Measurements from ENCODE around the gene SKIC2. TPM values are rescaled to one million over a fixed set of nuclear protein-coding genes. Genes with fewer than 3 reads are reported as not detected.

SKIC2 gene
- total RNA-seq, 1 donor from 2014 or later = 21.0 TPM

- no peak overlapping the region for H3K27ac ChIP-seq
- no peaks in the 10 kb centered on the region for H3K9me3 ChIP-seq (ENCODE audit: low read depth)
- peaks cover 24% of the 10 kb centered on the region for H3F3A ChIP-seq (ENCODE audit: low read depth)
- H3K27me3 ChIP-seq = no peaks in the 10 kb centered on the region
- peaks cover 31% of the 10 kb centered on the region for H3K79me2 ChIP-seq (ENCODE audit: low read depth)
- no peak overlapping the region for H3K27ac Mint-ChIP-seq
- TF ChIP-seq CTCF (IDR thresholded peaks at IDR 0.05) (no peak), EZH2phosphoT487 (IDR thresholded peaks at IDR 0.05) (no peak), EZH2 (IDR thresholded peaks at IDR 0.05) (no peak)
- no peaks in the 10 kb centered on the region for H3K36me3 ChIP-seq
- peak overlapping the region; percentile 82 for H3K4me2 ChIP-seq
- peak overlapping the region; percentile 88 for H3K4me3 Mint-ChIP-seq
- peak overlapping the region; percentile 57 for H3K9ac ChIP-seq
- peaks cover 4% of the 10 kb centered on the region for H3K9me3 Mint-ChIP-seq
- no peak for DNase-seq (ENCODE audit: low spot score)
- H3K36me3 Mint-ChIP-seq = peaks cover 35% of the 10 kb centered on the region
- H3K4me3 ChIP-seq = peak overlapping the region; percentile 68
- no peaks in the 10 kb centered on the region for H4K20me1 ChIP-seq (ENCODE audit: low read depth)
- peaks cover 10% of the 10 kb centered on the region for H3K27me3 Mint-ChIP-seq (ENCODE audit: insufficient read depth, low read depth)
- peaks cover 7% of the 10 kb centered on the region for H3K4me1 ChIP-seq
- H2AFZ ChIP-seq (replicated peaks) = no peak overlapping the region
- peaks cover 23% of the 10 kb centered on the region for H3K4me1 Mint-ChIP-seq
Measured at GRCh38 chr6:31970604-31971271, 11.8 kb downstream of the SKIC2 start.

GRCh38 chr6:31971279-31971992, 12.5 kb downstream of the SKIC2 start:
- Mint-ChIP-seq H3K4me3 (peak overlapping the region; percentile 88), H3K4me1 (peaks cover 23% of the 10 kb centered on the region), H3K9me3 (peaks cover 4% of the 10 kb centered on the region), H3K36me3 (peaks cover 35% of the 10 kb centered on the region), H3K27ac (peak overlapping the region; percentile 96), H3K27me3 (ENCODE audit: insufficient read depth, low read depth) (peaks cover 10% of the 10 kb centered on the region)
- H3K4me3 ChIP-seq = peak overlapping the region; percentile 68
- H4K20me1 ChIP-seq (ENCODE audit: low read depth) = no peaks in the 10 kb centered on the region
- peaks cover 7% of the 10 kb centered on the region for H3K4me1 ChIP-seq
- peak; percentile 4 for DNase-seq (ENCODE audit: low spot score)
- no peaks in the 10 kb centered on the region for H3K27me3 ChIP-seq
- peak overlapping the region; percentile 96 for H3K27ac ChIP-seq
- peaks cover 24% of the 10 kb centered on the region for H3F3A ChIP-seq (ENCODE audit: low read depth)
- peak overlapping the region; percentile 57 for H3K9ac ChIP-seq
- H3K4me2 ChIP-seq = peak overlapping the region; percentile 82
- H3K36me3 ChIP-seq = no peaks in the 10 kb centered on the region
- H2AFZ ChIP-seq (replicated peaks) = peak overlapping the region; percentile 96
- H3K79me2 ChIP-seq (ENCODE audit: low read depth) = peaks cover 31% of the 10 kb centered on the region
- H3K9me3 ChIP-seq (ENCODE audit: low read depth) = no peaks in the 10 kb centered on the region
- no peak for TF ChIP-seq CTCF (IDR thresholded peaks at IDR 0.05)
- TF ChIP-seq EZH2 (IDR thresholded peaks at IDR 0.05) = no peak
- TF ChIP-seq EZH2phosphoT487 (IDR thresholded peaks at IDR 0.05) = no peak

GRCh38 chr6:31971993-31972708, 13.2 kb downstream of the SKIC2 start, which contains the start of gene DXO:
DXO (minus strand) TSS chr6:31972138; CDS start chr6:31971675, 463 bp downstream.
- H3K4me2 ChIP-seq = peak within 1 kb of the TSS; percentile 82
- no peaks in the 10 kb centered on the region for H3K9me3 ChIP-seq (ENCODE audit: low read depth)
- Mint-ChIP-seq H3K4me3 (peak within 1 kb of the TSS; percentile 88), H3K36me3 (peaks cover 35% of the 10 kb centered on the region), H3K9me3 (peaks cover 7% of the 10 kb centered on the region), H3K27me3 (ENCODE audit: insufficient read depth, low read depth) (peaks cover 10% of the 10 kb centered on the region), H3K27ac (peak within 1 kb of the TSS; percentile 98), H3K4me1 (peaks cover 23% of the 10 kb centered on the region)
- peak; percentile 98 for DNase-seq (ENCODE audit: low spot score)
- peak within 1 kb of the TSS; percentile 68 for H3K4me3 ChIP-seq
- H3K27ac ChIP-seq = peak within 1 kb of the TSS; percentile 96
- peak within 1 kb of the TSS; percentile 57 for H3K9ac ChIP-seq
- H4K20me1 ChIP-seq (ENCODE audit: low read depth) = no peaks in the 10 kb centered on the region
- H3K36me3 ChIP-seq = no peaks in the 10 kb centered on the region
- TF ChIP-seq EZH2phosphoT487 (IDR thresholded peaks at IDR 0.05) (no peak), EZH2 (IDR thresholded peaks at IDR 0.05) (no peak), CTCF (IDR thresholded peaks at IDR 0.05) (no peak)
- no peaks in the 10 kb centered on the region for H3K27me3 ChIP-seq
- H3K79me2 ChIP-seq (ENCODE audit: low read depth) = peaks cover 31% of the 10 kb centered on the region
- H2AFZ ChIP-seq (replicated peaks) = peak within 1 kb of the TSS; percentile 96
- peaks cover 24% of the 10 kb centered on the region for H3F3A ChIP-seq (ENCODE audit: low read depth)
- peaks cover 7% of the 10 kb centered on the region for H3K4me1 ChIP-seq
